ENCODE results near the gene AP1AR.
"Not testable (repeated sequence)": the region's sequence is repeated elsewhere in the genome, so short reads cannot be mapped to it uniquely, and the experiment has no call there.

The AP1AR gene

GRCh38 chr4:112279025-112279881, 47.7 kb downstream of the AP1AR start:
- Histone ChIP-seq H3K79me2 (ENCODE audit: insufficient read depth, low read length) (peaks cover 78% of the 10 kb centered on the region), H3K4me3 (ENCODE audit: insufficient read depth, low read length, poor library complexity, severe bottlenecking) (peak overlapping the region; percentile 38), H4K20me1 (ENCODE audit: low read depth, low read length) (peaks cover 4% of the 10 kb centered on the region; the same call in 1 of the 2 replicates)

GRCh38 chr4:112279882-112280315, 48.3 kb downstream of the AP1AR start:
- Histone ChIP-seq H3K9me3 (ENCODE audit: insufficient read depth, low read length) (no peaks in the 10 kb centered on the region), H3K27ac (ENCODE audit: low read depth, low read length) (peak overlapping the region; percentile 77), H3K9me2 (replicated peaks; ENCODE audit: insufficient read depth, low read length) (no peaks in the 10 kb centered on the region), H4K20me1 (ENCODE audit: low read depth, low read length) (peaks cover 4% of the 10 kb centered on the region; the same call in 1 of the 2 replicates), H3K4me2 (ENCODE audit: low read depth, low read length, poor library complexity, severe bottlenecking) (peak overlapping the region; percentile 79), H3K36me3 (ENCODE audit: low read length) (peaks cover 15% of the 10 kb centered on the region; the same call in 1 of the 2 replicates), H3F3A (ENCODE audit: insufficient read depth) (peaks cover 19% of the 10 kb centered on the region; the same call in 1 of the 2 replicates), H3K79me2 (ENCODE audit: insufficient read depth, low read length) (peaks cover 85% of the 10 kb centered on the region), H3K4me3 (ENCODE audit: insufficient read depth, low read length, poor library complexity, severe bottlenecking) (peak overlapping the region; percentile 38), H2AFZ (ENCODE audit: low read depth, low read length, severe bottlenecking) (no peak overlapping the region), H3K9ac (ENCODE audit: low read length) (peak overlapping the region; percentile 41), H3K27me3 (ENCODE audit: low read length) (no peaks in the 10 kb centered on the region)
- TF ChIP-seq CTCF (IDR thresholded peaks at IDR 0.05; ENCODE audit: insufficient read depth, low read length, poor library complexity, severe bottlenecking) (no peak), EZH2phosphoT487 (conservative IDR thresholded peaks at IDR 0.05; ENCODE audit: low read length) (no peak)

More at GRCh38 chr4:112279025-112279881, 47.7 kb downstream of the AP1AR start:
- Histone ChIP-seq H3K4me2 (ENCODE audit: low read depth, low read length, poor library complexity, severe bottlenecking) (peak overlapping the region; percentile 79), H3K36me3 (ENCODE audit: low read length) (peaks cover 15% of the 10 kb centered on the region; the same call in 1 of the 2 replicates), H3F3A (ENCODE audit: insufficient read depth) (peaks cover 19% of the 10 kb centered on the region; the same call in 1 of the 2 replicates), H3K9ac (ENCODE audit: low read length) (peak overlapping the region; percentile 41), H3K27ac (ENCODE audit: low read depth, low read length) (peak overlapping the region; percentile 77), H3K9me3 (ENCODE audit: insufficient read depth, low read length) (no peaks in the 10 kb centered on the region), H2AFZ (ENCODE audit: low read depth, low read length, severe bottlenecking) (no peak overlapping the region), H3K9me2 (replicated peaks; ENCODE audit: insufficient read depth, low read length) (no peaks in the 10 kb centered on the region), H3K27me3 (ENCODE audit: low read length) (no peaks in the 10 kb centered on the region)
- TF ChIP-seq CTCF (IDR thresholded peaks at IDR 0.05; ENCODE audit: insufficient read depth, low read length, poor library complexity, severe bottlenecking) (no peak), EZH2phosphoT487 (conservative IDR thresholded peaks at IDR 0.05; ENCODE audit: low read length) (no peak)

- Histone ChIP-seq H3K27ac (ENCODE audit: low read depth, low read length) (peak overlapping the region; percentile 77; the same call in 1 of the 2 replicates), H3K27me3 (ENCODE audit: low read length) (no peaks in the 10 kb centered on the region), H2AFZ (ENCODE audit: low read depth, low read length, severe bottlenecking) (no peak overlapping the region), H3K36me3 (ENCODE audit: low read length) (peaks cover 14% of the 10 kb centered on the region; the same call in 1 of the 2 replicates), H3K4me3 (ENCODE audit: insufficient read depth, low read length, poor library complexity, severe bottlenecking) (peak overlapping the region; percentile 39), H4K20me1 (ENCODE audit: low read depth, low read length) (peaks cover 4% of the 10 kb centered on the region; the same call in 1 of the 2 replicates), H3K9ac (ENCODE audit: low read length) (peak overlapping the region; percentile 41), H3K9me2 (replicated peaks; ENCODE audit: insufficient read depth, low read length) (no peaks in the 10 kb centered on the region), H3F3A (ENCODE audit: insufficient read depth) (peaks cover 19% of the 10 kb centered on the region; the same call in 1 of the 2 replicates), H3K9me3 (ENCODE audit: insufficient read depth, low read length) (no peaks in the 10 kb centered on the region), H3K4me2 (ENCODE audit: low read depth, low read length, poor library complexity, severe bottlenecking) (peak overlapping the region; percentile 79), H3K79me2 (ENCODE audit: insufficient read depth, low read length) (peaks cover 91% of the 10 kb centered on the region)
- no peak for TF ChIP-seq CTCF (IDR thresholded peaks at IDR 0.05; ENCODE audit: insufficient read depth, low read length, poor library complexity, severe bottlenecking)
- TF ChIP-seq EZH2phosphoT487 (conservative IDR thresholded peaks at IDR 0.05; ENCODE audit: low read length): no peak
These were observed 48.9 kb downstream of the AP1AR start for GRCh38 chr4:112280386-112281056.

- Histone ChIP-seq H3K36me3 (ENCODE audit: low read length) (peaks cover 11% of the 10 kb centered on the region; the same call in 1 of the 2 replicates), H3K79me2 (ENCODE audit: insufficient read depth, low read length) (peaks cover 84% of the 10 kb centered on the region), H3K4me2 (ENCODE audit: low read depth, low read length, poor library complexity, severe bottlenecking) (peak overlapping the region; percentile 79), H3F3A (ENCODE audit: insufficient read depth) (peaks cover 22% of the 10 kb centered on the region; the same call in 1 of the 2 replicates)
- H3K27me3 ChIP-seq (ENCODE audit: low read length); H4K20me1 ChIP-seq (ENCODE audit: low read depth, low read length); H3K9ac ChIP-seq (ENCODE audit: low read length); H3K9me3 ChIP-seq (ENCODE audit: insufficient read depth, low read length); H3K9me2 ChIP-seq (replicated peaks; ENCODE audit: insufficient read depth, low read length); H3K27ac ChIP-seq (ENCODE audit: low read depth, low read length); H2AFZ ChIP-seq (ENCODE audit: low read depth, low read length, severe bottlenecking); H3K4me3 ChIP-seq (ENCODE audit: insufficient read depth, low read length, poor library complexity, severe bottlenecking): not testable (repeated sequence)
These were observed 50.4 kb downstream of the AP1AR start for GRCh38 chr4:112281895-112282398.

Data from SU-DHL-6 (cell line).